H4 (cell line): Measurements from ENCODE around the gene NUDT8. TPM values are rescaled to one million over a fixed set of nuclear protein-coding genes. Genes with fewer than 3 reads are reported as not detected.
A peak's percentile ranks its signal among the peaks of the same experiment; 100 is the strongest.
"Not testable (repeated sequence)": the region's sequence is repeated elsewhere in the genome, so short reads cannot be mapped to it uniquely, and the experiment has no call there.

ENCODE experiments used
- DNase-seq: peaks from one replicate; pipeline ENCODE4 v3.0.0-alpha.2; 2015; ENCODE audit warnings: low spot score
- total RNA-seq: library from RNA; depleted of rRNA; stranded (reverse); fragments of >200 nt; shearing (Covaris generic); gene quantifications from 2 replicates; pipeline ENCODE4 v1.2.3, GENCODE V29; 2014; rRNA removed

The NUDT8 gene
- total RNA-seq, 1 experiment from 2014 or later: 15.7 TPM

- DNase-seq: no peak
These were observed 36.2 kb downstream of the NUDT8 start for GRCh38 chr11:67593565-67593905.

- no peak for DNase-seq
These were observed 36.7 kb downstream of the NUDT8 start for GRCh38 chr11:67592880-67593564.

- not testable (repeated sequence) for DNase-seq
These were observed 40.8 kb downstream of the NUDT8 start for GRCh38 chr11:67588899-67589415.

- no peak for DNase-seq
These were observed 41.6 kb downstream of the NUDT8 start for GRCh38 chr11:67588136-67588503.

- no peak for DNase-seq
These were observed 43.0 kb downstream of the NUDT8 start for GRCh38 chr11:67586568-67587250.

GRCh38 chr11:67585911-67586310, 43.8 kb downstream of the NUDT8 start:
- no peak for DNase-seq

GRCh38 chr11:67584881-67585873, 44.6 kb downstream of the NUDT8 start:
- DNase-seq: no peak

- DNase-seq: peak; percentile 23
These were observed 45.4 kb downstream of the NUDT8 start for GRCh38 chr11:67584205-67584880.

GRCh38 chr11:67583247-67584204, 46.2 kb downstream of the NUDT8 start, which contains the start of gene GSTP1:
Gene GSTP1, plus strand, starts transcription at chr11:67583812. Its CDS starts 32 bp downstream, at chr11:67583844.
- peak; percentile 86 for DNase-seq

- no peak for DNase-seq
These were observed 47.7 kb downstream of the NUDT8 start for GRCh38 chr11:67582011-67582410.

GRCh38 chr11:67581469-67581868, 48.3 kb downstream of the NUDT8 start:
- DNase-seq: no peak

- no peak for DNase-seq
These were observed 51.8 kb downstream of the NUDT8 start for GRCh38 chr11:67577951-67578350.

Other genes starting within 250 kb of the NUDT8 start
- 7.3 and 8.3 TPM in 2 replicates for gene RAD9A, start 238.0 kb downstream of the NUDT8 start, total RNA-seq
- 212 and 231 TPM in 2 replicates for gene PPP1CA, start 228.1 kb downstream of the NUDT8 start, total RNA-seq
- not detected in 2 replicates for gene TBC1D10C, start 225.9 kb downstream of the NUDT8 start, total RNA-seq
- not detected in 2 replicates for gene CARNS1, start 214.3 kb downstream of the NUDT8 start, total RNA-seq
- gene RPS6KB2, start 201.4 kb downstream of the NUDT8 start, total RNA-seq: 38.1 and 51.3 TPM in 2 replicates
- 0.41 and 4.0 TPM in 2 replicates for gene PTPRCAP, start 192.3 kb downstream of the NUDT8 start, total RNA-seq
- 96.0 and 111 TPM in 2 replicates for gene CORO1B, start 186.5 kb downstream of the NUDT8 start, total RNA-seq
- not detected in 2 replicates for gene GPR152, start 177.2 kb downstream of the NUDT8 start, total RNA-seq
- gene CABP4, start 174.6 kb downstream of the NUDT8 start, total RNA-seq: 0.39 TPM in 1 of 2 replicates, not detected in the other
- gene TMEM134, start 160.7 kb downstream of the NUDT8 start, total RNA-seq: 17.3 and 38.6 TPM in 2 replicates
- gene AIP, start 146.9 kb downstream of the NUDT8 start, total RNA-seq: 69.9 and 83.0 TPM in 2 replicates
- gene PITPNM1, start 124.6 kb downstream of the NUDT8 start, total RNA-seq: 13.7 and 16.6 TPM in 2 replicates
- 28.3 and 32.3 TPM in 2 replicates for gene CDK2AP2, start 121.8 kb downstream of the NUDT8 start, total RNA-seq
- gene CABP2, start 106.5 kb downstream of the NUDT8 start, total RNA-seq: not detected in 2 replicates
- 2,091 and 2,096 TPM in 2 replicates for gene GSTP1, start 46.1 kb downstream of the NUDT8 start, total RNA-seq
- 128 and 143 TPM in 2 replicates for gene NDUFV1, start 23.0 kb downstream of the NUDT8 start, total RNA-seq
- gene TBX10, start 9.8 kb upstream of the NUDT8 start, total RNA-seq: not detected in 2 replicates
- gene ACY3, start 20.8 kb upstream of the NUDT8 start, total RNA-seq: 0.31 and 0.47 TPM in 2 replicates
- gene ALDH3B2, start 44.7 kb upstream of the NUDT8 start, total RNA-seq: not detected in 2 replicates